Panc1 (cell line): ENCODE results near the gene BACH2. TPM values are rescaled to one million over a fixed set of nuclear protein-coding genes. Genes with fewer than 3 reads are reported as not detected.

ENCODE experiments used
- ATAC-seq: fragments of 200-7000 bp; cut with Tn5 transposase; 2 replicates; pipeline ENCODE4 v1.9.1; 2020; ENCODE audit warnings: mild to moderate bottlenecking, moderate library complexity
- BruUV-seq: library from RNA; stranded (reverse); fragments of 400-500 nt; replicated peaks from 2 replicates; lab custom pipeline; 2021; lab: Mats Ljungman, UMichigan
- CTCF ChIA-PET: fragments of 300-600 bp; sonication (Branson Sonifier 250); formaldehyde crosslinking; loops from one replicate; lab custom pipeline; 2022; ENCODE audit warnings: antibody characterized with exemption; lab: Charles Lee
- POLR2A ChIA-PET: fragments of 300-600 bp; sonication (Branson Sonifier 250); formaldehyde crosslinking; loops from one replicate; lab custom pipeline; 2022; ENCODE audit warnings: antibody characterized with exemption; lab: Charles Lee
- DNase-seq: peaks from one replicate; pipeline ENCODE4 v3.0.0-alpha.2; 2010; ENCODE audit warnings: low read depth, low spot score
- H3K27ac ChIP-seq: 2 replicates; pipeline ENCODE4 v1.5.1; 2011; ENCODE audit warnings: mild to moderate bottlenecking, low read length, inconsistent platforms
- H3K27me3 ChIP-seq: fragments of 200-500 bp; sonication (Bioruptor generic); 2 replicates; pipeline ENCODE4 v1.6.0; 2014; ENCODE audit warnings: low read length, inconsistent platforms; ENCODE audit not compliant: control insufficient read depth, insufficient read depth
- H3K36me3 ChIP-seq: fragments of 200-500 bp; sonication (Bioruptor generic); 2 replicates; pipeline ENCODE4 v1.5.1; 2014; ENCODE audit warnings: inconsistent platforms, mild to moderate bottlenecking, low read length, moderate library complexity; ENCODE audit not compliant: control insufficient read depth, insufficient read depth
- H3K4me1 ChIP-seq: 2 replicates; pipeline ENCODE4 v1.5.1; 2011; ENCODE audit warnings: inconsistent platforms, mild to moderate bottlenecking, low read length, moderate library complexity; ENCODE audit not compliant: control insufficient read depth, insufficient read depth
- H3K4me3 ChIP-seq, 2 experiments: 2 replicates each; pipeline ENCODE4 v1.5.1; 2011 to 2012; ENCODE audit warnings: low read depth in 2 of 2, low read length in 2 of 2, mild to moderate bottlenecking in 2 of 2, inconsistent platforms in 1 of 2, moderate library complexity in 1 of 2
- H3K9me3 ChIP-seq: fragments of 200-500 bp; sonication (Bioruptor generic); 2 replicates; pipeline ENCODE4 v1.5.1; 2014; ENCODE audit warnings: low read depth, mild to moderate bottlenecking, inconsistent platforms, low read length, moderate library complexity; ENCODE audit not compliant: control insufficient read depth, insufficient read depth
- POLR2AphosphoS5 ChIP-seq: IDR thresholded peaks from 2 replicates; pipeline ENCODE4 v1.6.1; 2012; ENCODE audit warnings: mild to moderate bottlenecking, low read depth, low read length, moderate library complexity
- SIN3A ChIP-seq: IDR thresholded peaks from 2 replicates; pipeline ENCODE4 v1.6.1; 2012; ENCODE audit warnings: low read depth, mild to moderate bottlenecking, low read length, moderate library complexity, borderline replicate concordance; ENCODE audit not compliant: insufficient read depth
- TCF7L2 ChIP-seq: IDR thresholded peaks from 2 replicates; pipeline ENCODE4 v1.6.1; 2011; ENCODE audit warnings: mild to moderate bottlenecking, low read depth, low read length, inconsistent platforms
- in situ Hi-C: cut with HindIII; loops from 2 replicates; pipeline ENCODE4 v1.10.0; 2016; ENCODE audit warnings: low sequenced_read_pairs, low pct_unique_long_range_greater_than_20kb
- intact Hi-C: fragments of 100-400 bp; cut with micrococcal nuclease; formaldehyde crosslinking; loops from one replicate; pipeline ENCODE4 v1.10.0; 2022; ENCODE audit not compliant: unreplicated experiment
- total RNA-seq: library from RNA; stranded (reverse); gene quantifications from one replicate; pipeline ENCODE4 v1.2.1, GENCODE V29; 2021; ENCODE audit not compliant: unreplicated experiment
- TF ChIP-seq, protein P1 (sequence below): fragments of 450-650 bp; IDR thresholded peaks from 2 replicates; pipeline ENCODE4 v1.5.1; 2017; ENCODE audit warnings: mild to moderate bottlenecking
- TF ChIP-seq, protein P2 (sequence below), 2 experiments: IDR thresholded peaks; 2 replicates each; pipeline ENCODE4 v1.6.1; 2011 to 2012; ENCODE audit warnings: low read depth in 2 of 2, control low read depth in 1 of 2, low read length in 1 of 2, mild to moderate bottlenecking in 1 of 2, moderate library complexity in 1 of 2; ENCODE audit not compliant: insufficient read depth in 1 of 2

Gene BACH2
- total RNA-seq, 1 experiment from 2014 or later, result 1.6 TPM

- no TSS peak for BruUV-seq
- no peaks in the 10 kb centered on the region for H3K4me1 ChIP-seq
- H3K9me3 ChIP-seq, result no peaks in the 10 kb centered on the region
- CTCF ChIA-PET, result no interaction called here
- POLR2A ChIA-PET, result interaction anchor here (0.6 kb wide), 1 partner anchor 529 kb away, joined by 3 read pairs; no protein-coding TSS in a partner anchor
- DNase-seq, result no peak
- ATAC-seq, result no peak
- H3K27me3 ChIP-seq, result peaks cover 2% of the 10 kb centered on the region; the same call in 1 of the 2 replicates
- in situ Hi-C loops (no loop called here), intact Hi-C loops (no loop called here)
- H3K27ac ChIP-seq, result no peak overlapping the region
- H3K4me3 ChIP-seq, result no peak overlapping the region
- H3K36me3 ChIP-seq, result no peaks in the 10 kb centered on the region
- TF ChIP-seq SIN3A, result no peak
- TF ChIP-seq, protein P1, sequence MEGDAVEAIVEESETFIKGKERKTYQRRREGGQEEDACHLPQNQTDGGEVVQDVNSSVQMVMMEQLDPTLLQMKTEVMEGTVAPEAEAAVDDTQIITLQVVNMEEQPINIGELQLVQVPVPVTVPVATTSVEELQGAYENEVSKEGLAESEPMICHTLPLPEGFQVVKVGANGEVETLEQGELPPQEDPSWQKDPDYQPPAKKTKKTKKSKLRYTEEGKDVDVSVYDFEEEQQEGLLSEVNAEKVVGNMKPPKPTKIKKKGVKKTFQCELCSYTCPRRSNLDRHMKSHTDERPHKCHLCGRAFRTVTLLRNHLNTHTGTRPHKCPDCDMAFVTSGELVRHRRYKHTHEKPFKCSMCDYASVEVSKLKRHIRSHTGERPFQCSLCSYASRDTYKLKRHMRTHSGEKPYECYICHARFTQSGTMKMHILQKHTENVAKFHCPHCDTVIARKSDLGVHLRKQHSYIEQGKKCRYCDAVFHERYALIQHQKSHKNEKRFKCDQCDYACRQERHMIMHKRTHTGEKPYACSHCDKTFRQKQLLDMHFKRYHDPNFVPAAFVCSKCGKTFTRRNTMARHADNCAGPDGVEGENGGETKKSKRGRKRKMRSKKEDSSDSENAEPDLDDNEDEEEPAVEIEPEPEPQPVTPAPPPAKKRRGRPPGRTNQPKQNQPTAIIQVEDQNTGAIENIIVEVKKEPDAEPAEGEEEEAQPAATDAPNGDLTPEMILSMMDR, result no peak
- TF ChIP-seq TCF7L2, result no peak
- TF ChIP-seq, protein P2, sequence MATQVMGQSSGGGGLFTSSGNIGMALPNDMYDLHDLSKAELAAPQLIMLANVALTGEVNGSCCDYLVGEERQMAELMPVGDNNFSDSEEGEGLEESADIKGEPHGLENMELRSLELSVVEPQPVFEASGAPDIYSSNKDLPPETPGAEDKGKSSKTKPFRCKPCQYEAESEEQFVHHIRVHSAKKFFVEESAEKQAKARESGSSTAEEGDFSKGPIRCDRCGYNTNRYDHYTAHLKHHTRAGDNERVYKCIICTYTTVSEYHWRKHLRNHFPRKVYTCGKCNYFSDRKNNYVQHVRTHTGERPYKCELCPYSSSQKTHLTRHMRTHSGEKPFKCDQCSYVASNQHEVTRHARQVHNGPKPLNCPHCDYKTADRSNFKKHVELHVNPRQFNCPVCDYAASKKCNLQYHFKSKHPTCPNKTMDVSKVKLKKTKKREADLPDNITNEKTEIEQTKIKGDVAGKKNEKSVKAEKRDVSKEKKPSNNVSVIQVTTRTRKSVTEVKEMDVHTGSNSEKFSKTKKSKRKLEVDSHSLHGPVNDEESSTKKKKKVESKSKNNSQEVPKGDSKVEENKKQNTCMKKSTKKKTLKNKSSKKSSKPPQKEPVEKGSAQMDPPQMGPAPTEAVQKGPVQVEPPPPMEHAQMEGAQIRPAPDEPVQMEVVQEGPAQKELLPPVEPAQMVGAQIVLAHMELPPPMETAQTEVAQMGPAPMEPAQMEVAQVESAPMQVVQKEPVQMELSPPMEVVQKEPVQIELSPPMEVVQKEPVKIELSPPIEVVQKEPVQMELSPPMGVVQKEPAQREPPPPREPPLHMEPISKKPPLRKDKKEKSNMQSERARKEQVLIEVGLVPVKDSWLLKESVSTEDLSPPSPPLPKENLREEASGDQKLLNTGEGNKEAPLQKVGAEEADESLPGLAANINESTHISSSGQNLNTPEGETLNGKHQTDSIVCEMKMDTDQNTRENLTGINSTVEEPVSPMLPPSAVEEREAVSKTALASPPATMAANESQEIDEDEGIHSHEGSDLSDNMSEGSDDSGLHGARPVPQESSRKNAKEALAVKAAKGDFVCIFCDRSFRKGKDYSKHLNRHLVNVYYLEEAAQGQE (IDR thresholded peaks at IDR 0.05; ENCODE audit: insufficient read depth in 1 of 2, low read depth in 2 of 2, low read length in 1 of 2), result no peak
- TF ChIP-seq POLR2AphosphoS5, result no peak
Observed at GRCh38 chr6:89984926-89985750, 311.5 kb downstream of the BACH2 start.

DNA sequence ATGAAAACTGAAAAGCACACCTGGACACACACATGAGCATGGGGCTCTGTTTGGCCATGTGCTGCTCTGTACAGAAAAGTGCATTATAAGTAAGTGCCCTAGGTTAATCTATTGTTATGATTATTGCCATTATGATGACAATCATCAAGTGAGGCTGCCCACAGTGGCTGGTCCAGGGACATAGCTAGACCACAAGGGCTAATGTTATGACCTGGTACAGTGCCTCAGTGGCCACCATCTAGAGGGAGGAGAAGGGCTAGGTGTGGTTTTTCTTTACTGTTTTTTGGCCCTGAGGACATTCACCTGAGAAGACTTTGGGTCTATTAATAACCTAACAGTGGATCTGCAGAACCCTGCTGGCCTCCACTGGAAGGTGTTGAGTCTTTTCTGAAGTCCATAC is 316.3 kb downstream of the BACH2 start:
- Histone ChIP-seq H3K9me3 (no peaks in the 10 kb centered on the region), H3K4me3 (no peak overlapping the region), H3K36me3 (no peaks in the 10 kb centered on the region), H3K4me1 (no peaks in the 10 kb centered on the region), H3K27ac (no peak overlapping the region), H3K27me3 (no peaks in the 10 kb centered on the region; the same call in 1 of the 2 replicates)
- no peak for TF ChIP-seq SIN3A
- no peak for ATAC-seq
- ChIA-PET POLR2A (interaction anchor here (0.6 kb wide), 2 partner anchors 40 to 84 kb away, joined by 3 read pairs; no protein-coding TSS in a partner anchor), CTCF (no interaction called here)
- in situ Hi-C loops (no loop called here), intact Hi-C loops (no loop called here)
- DNase-seq, result no peak
- no TSS peak for BruUV-seq
